Measurements from ENCODE around the gene PKNOX2.

- TF ChIP-seq, protein P1, sequence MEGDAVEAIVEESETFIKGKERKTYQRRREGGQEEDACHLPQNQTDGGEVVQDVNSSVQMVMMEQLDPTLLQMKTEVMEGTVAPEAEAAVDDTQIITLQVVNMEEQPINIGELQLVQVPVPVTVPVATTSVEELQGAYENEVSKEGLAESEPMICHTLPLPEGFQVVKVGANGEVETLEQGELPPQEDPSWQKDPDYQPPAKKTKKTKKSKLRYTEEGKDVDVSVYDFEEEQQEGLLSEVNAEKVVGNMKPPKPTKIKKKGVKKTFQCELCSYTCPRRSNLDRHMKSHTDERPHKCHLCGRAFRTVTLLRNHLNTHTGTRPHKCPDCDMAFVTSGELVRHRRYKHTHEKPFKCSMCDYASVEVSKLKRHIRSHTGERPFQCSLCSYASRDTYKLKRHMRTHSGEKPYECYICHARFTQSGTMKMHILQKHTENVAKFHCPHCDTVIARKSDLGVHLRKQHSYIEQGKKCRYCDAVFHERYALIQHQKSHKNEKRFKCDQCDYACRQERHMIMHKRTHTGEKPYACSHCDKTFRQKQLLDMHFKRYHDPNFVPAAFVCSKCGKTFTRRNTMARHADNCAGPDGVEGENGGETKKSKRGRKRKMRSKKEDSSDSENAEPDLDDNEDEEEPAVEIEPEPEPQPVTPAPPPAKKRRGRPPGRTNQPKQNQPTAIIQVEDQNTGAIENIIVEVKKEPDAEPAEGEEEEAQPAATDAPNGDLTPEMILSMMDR (IDR thresholded peaks at IDR 0.05; ENCODE audit: low read depth, low read length, poor library complexity, severe bottlenecking) = no peak
- TF ChIP-seq EZH2phosphoT487 (IDR thresholded peaks at IDR 0.05; ENCODE audit: borderline replicate concordance, low read length) = no peak
Measured at GRCh38 chr11:125157118-125157733, 7.3 kb upstream of the PKNOX2 start.

Measured in DOHH2 (cell line).